Measurements from ENCODE around the gene MRPS2. TPM values are rescaled to one million over a fixed set of nuclear protein-coding genes. Genes with fewer than 3 reads are reported as not detected.

Gene MRPS2
- total RNA-seq, 1 donor from 2014 or later, result 23.4 TPM

DNA sequence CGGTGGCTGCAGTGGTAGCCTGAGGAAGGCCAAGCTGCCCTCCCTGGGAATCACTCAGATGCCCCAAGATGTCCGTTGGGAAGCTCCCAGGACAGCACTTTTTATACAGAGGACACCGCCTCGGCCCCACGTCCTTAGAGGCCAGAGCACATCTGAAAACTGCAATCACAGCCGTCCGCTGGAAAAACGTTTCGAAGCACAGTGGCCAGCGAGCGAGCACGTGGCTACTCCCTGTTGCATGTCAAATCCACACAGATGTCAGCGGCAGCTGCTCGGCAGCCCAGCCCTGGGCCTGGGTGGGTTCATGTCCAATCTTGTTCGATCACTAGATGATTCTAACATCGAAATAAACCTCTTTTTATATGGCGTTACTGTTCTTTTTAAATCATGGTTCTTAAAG lies 12.0 kb upstream of the MRPS2 start:
- DNase-seq (ENCODE audit: low spot score), result no peak
- H3K36me3 Mint-ChIP-seq, result peaks cover 11% of the 10 kb centered on the region
- H3F3A ChIP-seq (ENCODE audit: low read depth), result no peaks in the 10 kb centered on the region
- H3K36me3 ChIP-seq, result no peaks in the 10 kb centered on the region
- no peak overlapping the region for H3K4me2 ChIP-seq
- H3K27ac Mint-ChIP-seq, result no peak overlapping the region
- H3K4me1 ChIP-seq, result no peaks in the 10 kb centered on the region
- TF ChIP-seq EZH2 (IDR thresholded peaks at IDR 0.05), result no peak
- no peak for TF ChIP-seq EZH2phosphoT487 (IDR thresholded peaks at IDR 0.05)
- no peak for TF ChIP-seq CTCF (IDR thresholded peaks at IDR 0.05)
- H3K9me3 ChIP-seq (ENCODE audit: low read depth), result no peaks in the 10 kb centered on the region
- H3K4me3 Mint-ChIP-seq, result no peak overlapping the region
- peaks cover 19% of the 10 kb centered on the region for H4K20me1 ChIP-seq (ENCODE audit: low read depth)
- no peaks in the 10 kb centered on the region for H3K4me1 Mint-ChIP-seq
- no peaks in the 10 kb centered on the region for H3K9me3 Mint-ChIP-seq
- no peaks in the 10 kb centered on the region for H3K27me3 ChIP-seq
- peaks cover 4% of the 10 kb centered on the region for H3K79me2 ChIP-seq (ENCODE audit: low read depth)
- H2AFZ ChIP-seq (replicated peaks), result no peak overlapping the region
- H3K27me3 Mint-ChIP-seq (ENCODE audit: insufficient read depth, low read depth), result peaks cover 2% of the 10 kb centered on the region
- H3K4me3 ChIP-seq, result no peak overlapping the region
- no peak overlapping the region for H3K27ac ChIP-seq
- H3K9ac ChIP-seq, result no peak overlapping the region

DNA sequence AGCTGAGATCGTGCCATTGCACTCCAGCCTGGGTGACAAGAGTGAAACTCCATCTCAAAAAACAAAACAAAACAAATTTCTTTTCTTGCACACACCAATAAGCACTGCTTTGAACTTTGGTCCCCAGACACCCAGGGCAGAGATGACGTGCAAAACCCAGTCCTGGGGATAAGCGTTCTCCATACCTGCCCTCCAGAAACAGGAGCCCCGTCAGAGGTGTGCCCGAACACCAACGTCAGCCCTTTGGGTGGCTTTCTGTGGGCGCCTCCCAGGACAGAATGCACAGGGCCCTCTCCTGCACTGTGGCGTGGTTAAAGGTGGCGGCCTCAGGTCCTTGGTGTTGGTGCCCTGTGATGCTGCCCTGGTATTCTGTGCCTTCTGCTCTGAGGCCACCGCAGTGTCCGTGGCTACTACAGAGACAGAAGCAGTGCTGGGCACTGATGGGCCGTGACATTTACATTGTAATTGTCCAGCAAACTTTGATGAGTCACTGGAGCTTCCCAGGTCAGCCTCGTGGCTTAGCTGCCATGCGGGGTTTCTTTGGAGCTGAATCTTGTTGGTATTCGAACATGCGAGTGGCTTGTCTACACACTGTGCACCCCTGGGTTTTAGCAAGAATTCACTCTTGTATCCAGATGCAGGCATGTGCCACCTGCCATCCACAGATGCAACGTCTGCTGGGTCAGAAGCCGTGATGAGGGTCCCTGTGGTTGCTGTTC lies 11.1 kb upstream of the MRPS2 start:
- Histone ChIP-seq H2AFZ (replicated peaks) (no peak overlapping the region), H4K20me1 (ENCODE audit: low read depth) (peaks cover 18% of the 10 kb centered on the region), H3K4me2 (no peak overlapping the region), H3K36me3 (no peaks in the 10 kb centered on the region), H3K4me1 (no peaks in the 10 kb centered on the region), H3K9me3 (ENCODE audit: low read depth) (no peaks in the 10 kb centered on the region), H3K79me2 (ENCODE audit: low read depth) (no peaks in the 10 kb centered on the region), H3K4me3 (no peak overlapping the region), H3K27me3 (no peaks in the 10 kb centered on the region), H3K27ac (no peak overlapping the region), H3F3A (ENCODE audit: low read depth) (no peaks in the 10 kb centered on the region), H3K9ac (no peak overlapping the region)
- H3K4me1 Mint-ChIP-seq, result no peaks in the 10 kb centered on the region
- H3K27me3 Mint-ChIP-seq (ENCODE audit: insufficient read depth, low read depth), result peaks cover 2% of the 10 kb centered on the region
- no peak overlapping the region for H3K27ac Mint-ChIP-seq
- TF ChIP-seq EZH2 (IDR thresholded peaks at IDR 0.05) (no peak), CTCF (IDR thresholded peaks at IDR 0.05) (no peak), EZH2phosphoT487 (IDR thresholded peaks at IDR 0.05) (no peak)
- no peak overlapping the region for H3K4me3 Mint-ChIP-seq
- peaks cover 8% of the 10 kb centered on the region for H3K36me3 Mint-ChIP-seq
- no peaks in the 10 kb centered on the region for H3K9me3 Mint-ChIP-seq
- no peak for DNase-seq (ENCODE audit: low spot score)

DNA sequence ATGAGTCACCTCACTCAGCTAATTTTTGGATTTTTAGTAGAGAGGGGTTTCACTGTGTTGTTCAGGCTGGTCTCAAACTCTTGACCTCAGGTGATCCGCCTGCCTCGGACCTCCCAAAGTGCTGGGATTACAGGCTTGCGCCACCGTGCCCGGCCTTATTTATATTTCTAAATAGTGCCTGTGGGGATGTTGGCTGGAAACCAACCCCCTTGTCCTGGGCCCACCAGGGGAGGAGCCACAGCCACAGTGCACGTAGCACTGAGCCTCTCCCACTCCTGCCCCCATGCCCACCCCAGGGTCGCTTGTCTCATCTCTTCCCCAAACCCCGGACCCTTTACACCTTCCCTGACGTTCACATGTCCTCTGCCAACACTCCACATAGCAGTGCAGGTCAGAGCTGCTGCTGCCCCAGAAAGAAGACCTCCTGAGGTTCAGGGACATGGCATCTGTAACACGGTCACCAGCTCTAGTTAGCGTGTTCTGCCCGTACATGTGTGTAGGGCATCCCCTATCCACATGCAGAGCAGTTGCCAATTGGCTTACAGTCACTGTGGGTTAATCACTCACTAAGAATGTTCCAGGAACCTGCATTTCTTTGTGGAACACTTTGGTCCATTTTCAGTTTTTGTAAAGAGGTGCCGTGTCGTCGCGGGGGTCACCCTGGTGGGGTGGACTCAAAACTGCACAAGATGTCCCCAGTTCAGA lies 10.2 kb upstream of the MRPS2 start:
- no peak overlapping the region for H3K4me3 Mint-ChIP-seq
- no peaks in the 10 kb centered on the region for H3K36me3 ChIP-seq
- peaks cover 2% of the 10 kb centered on the region for H3K27me3 Mint-ChIP-seq (ENCODE audit: insufficient read depth, low read depth)
- H3K79me2 ChIP-seq (ENCODE audit: low read depth), result no peaks in the 10 kb centered on the region
- H3K27ac ChIP-seq, result no peak overlapping the region
- H4K20me1 ChIP-seq (ENCODE audit: low read depth), result peaks cover 18% of the 10 kb centered on the region
- no peak overlapping the region for H2AFZ ChIP-seq (replicated peaks)
- no peaks in the 10 kb centered on the region for H3F3A ChIP-seq (ENCODE audit: low read depth)
- H3K4me3 ChIP-seq, result no peak overlapping the region
- peaks cover 6% of the 10 kb centered on the region for H3K36me3 Mint-ChIP-seq
- H3K9me3 Mint-ChIP-seq, result no peaks in the 10 kb centered on the region
- H3K9me3 ChIP-seq (ENCODE audit: low read depth), result no peaks in the 10 kb centered on the region
- TF ChIP-seq CTCF (IDR thresholded peaks at IDR 0.05) (no peak), EZH2phosphoT487 (IDR thresholded peaks at IDR 0.05) (no peak), EZH2 (IDR thresholded peaks at IDR 0.05) (no peak)
- DNase-seq (ENCODE audit: low spot score), result no peak
- H3K27ac Mint-ChIP-seq, result no peak overlapping the region
- no peaks in the 10 kb centered on the region for H3K27me3 ChIP-seq
- H3K9ac ChIP-seq, result no peak overlapping the region
- H3K4me1 Mint-ChIP-seq, result no peaks in the 10 kb centered on the region
- H3K4me1 ChIP-seq, result no peaks in the 10 kb centered on the region
- H3K4me2 ChIP-seq, result no peak overlapping the region

Measured in neural progenitor cell (in vitro differentiated cells).